Omental fat pad (tissue), 4 donors: ENCODE data around the gene APBA2. TPM values are rescaled to one million over a fixed set of nuclear protein-coding genes. Genes with fewer than 3 reads are reported as not detected.
A peak's percentile ranks its signal among the peaks of the same experiment; 100 is the strongest.
"Not testable (repeated sequence)": the region's sequence is repeated elsewhere in the genome, so short reads cannot be mapped to it uniquely, and the experiment has no call there.

ENCODE experiments used
- ATAC-seq: fragments of 150-250 bp; one replicate; pipeline ENCODE4 v1.9.1; 2016; ENCODE audit warnings: mild to moderate bottlenecking, moderate library complexity; ENCODE audit not compliant: low FRiP score
- DNase-seq: peaks from one replicate; pipeline ENCODE4 v3.0.0-alpha.2; 2019; ENCODE audit warnings: low spot score
- total RNA-seq, 4 donors: library from RNA; depleted of rRNA; stranded (reverse); fragments of >200 nt; gene quantifications; one replicate each; pipeline ENCODE4 v1.1.0, GENCODE V29; 2016
- TF ChIP-seq, protein P1 (sequence below), 3 donors: fragments of 450-650 bp; IDR thresholded peaks; one replicate each; pipeline ENCODE4 v1.5.1; 2016 to 2017; ENCODE audit warnings: antibody characterized with exemption in 3 of 3, mild to moderate bottlenecking in 3 of 3, moderate library complexity in 2 of 3

APBA2 gene
- total RNA-seq, result 1 to 10 TPM in 3 of 4 donors, under 1 TPM in 1; 0.93 to 4.3 (median 2.6) TPM

DNA sequence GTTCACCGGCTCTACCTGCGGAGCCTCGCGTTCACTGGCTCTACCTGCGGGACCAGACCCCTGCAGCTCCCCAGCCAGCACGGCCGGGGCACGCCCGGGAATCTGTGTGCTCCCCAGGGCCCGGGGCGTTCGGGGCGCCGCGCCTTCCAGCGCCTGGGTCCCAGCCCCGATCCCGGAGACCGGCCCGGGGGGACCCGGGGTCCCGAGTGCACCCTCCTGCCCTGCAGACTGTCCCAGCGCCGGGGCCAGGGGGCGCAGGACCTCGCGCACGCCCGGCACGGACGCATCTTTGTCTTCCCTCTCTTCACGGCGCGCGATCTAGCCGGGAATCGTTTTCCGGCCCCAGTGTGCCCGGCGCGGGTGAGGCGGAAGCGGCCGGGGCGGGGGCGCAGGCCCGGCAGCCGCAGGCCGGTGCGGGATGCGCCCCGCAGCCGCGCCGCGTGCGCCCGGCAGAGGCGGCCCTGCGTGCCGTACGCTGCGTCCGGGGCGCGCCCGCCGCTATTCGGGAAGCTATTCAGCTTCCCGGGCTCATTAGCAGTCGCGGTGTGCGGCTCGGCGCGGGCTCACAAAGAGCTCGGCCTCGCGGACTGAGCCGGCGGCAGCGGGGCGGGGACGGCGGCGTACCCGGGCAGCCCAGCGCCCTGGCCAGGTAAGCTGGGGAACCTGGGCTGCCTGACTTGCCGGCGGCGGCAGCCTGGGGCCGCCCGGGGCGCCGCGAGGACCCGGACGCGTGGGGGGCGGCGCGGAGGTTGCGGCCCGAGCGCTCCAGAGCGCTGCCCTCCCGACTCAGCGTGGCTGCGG, at the start of gene APBA2:
Gene APBA2, plus strand, starts transcription at position 345 of the 801 bp plus-strand sequence. CDS start 167,911 bp downstream, outside the sequence.
- DNase-seq (no peak), ATAC-seq (no peak)
- TF ChIP-seq, protein P1, sequence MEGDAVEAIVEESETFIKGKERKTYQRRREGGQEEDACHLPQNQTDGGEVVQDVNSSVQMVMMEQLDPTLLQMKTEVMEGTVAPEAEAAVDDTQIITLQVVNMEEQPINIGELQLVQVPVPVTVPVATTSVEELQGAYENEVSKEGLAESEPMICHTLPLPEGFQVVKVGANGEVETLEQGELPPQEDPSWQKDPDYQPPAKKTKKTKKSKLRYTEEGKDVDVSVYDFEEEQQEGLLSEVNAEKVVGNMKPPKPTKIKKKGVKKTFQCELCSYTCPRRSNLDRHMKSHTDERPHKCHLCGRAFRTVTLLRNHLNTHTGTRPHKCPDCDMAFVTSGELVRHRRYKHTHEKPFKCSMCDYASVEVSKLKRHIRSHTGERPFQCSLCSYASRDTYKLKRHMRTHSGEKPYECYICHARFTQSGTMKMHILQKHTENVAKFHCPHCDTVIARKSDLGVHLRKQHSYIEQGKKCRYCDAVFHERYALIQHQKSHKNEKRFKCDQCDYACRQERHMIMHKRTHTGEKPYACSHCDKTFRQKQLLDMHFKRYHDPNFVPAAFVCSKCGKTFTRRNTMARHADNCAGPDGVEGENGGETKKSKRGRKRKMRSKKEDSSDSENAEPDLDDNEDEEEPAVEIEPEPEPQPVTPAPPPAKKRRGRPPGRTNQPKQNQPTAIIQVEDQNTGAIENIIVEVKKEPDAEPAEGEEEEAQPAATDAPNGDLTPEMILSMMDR (IDR thresholded peaks at IDR 0.05), result no peak

GRCh38 chr15:28840285-28840684, 45.5 kb upstream of the APBA2 start:
- ATAC-seq, DNase-seq: not testable (repeated sequence)

GRCh38 chr15:28842210-28842609, 43.6 kb upstream of the APBA2 start:
- not testable (repeated sequence) for ATAC-seq, DNase-seq

DNA sequence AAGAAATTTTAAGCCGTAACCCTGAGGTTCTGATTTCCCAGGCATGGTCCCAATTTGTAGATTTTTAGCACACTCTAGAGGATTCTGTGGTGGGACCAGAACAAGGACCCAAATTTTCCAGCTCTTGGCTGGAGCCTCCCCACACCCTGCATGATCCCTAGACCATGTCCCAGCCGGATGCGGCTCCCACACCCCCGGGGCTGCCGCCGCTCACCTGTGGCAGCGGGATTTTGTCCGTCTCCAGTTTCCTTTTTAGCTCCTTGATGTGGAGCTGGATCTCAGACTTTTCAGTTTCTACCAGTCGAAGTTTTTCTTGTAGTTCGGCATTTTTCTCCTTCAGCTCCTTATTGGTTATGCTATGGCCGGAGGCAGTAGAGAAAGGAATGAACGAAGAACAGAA, 42.3 kb upstream of the APBA2 start:
- not testable (repeated sequence) for DNase-seq, ATAC-seq

DNA sequence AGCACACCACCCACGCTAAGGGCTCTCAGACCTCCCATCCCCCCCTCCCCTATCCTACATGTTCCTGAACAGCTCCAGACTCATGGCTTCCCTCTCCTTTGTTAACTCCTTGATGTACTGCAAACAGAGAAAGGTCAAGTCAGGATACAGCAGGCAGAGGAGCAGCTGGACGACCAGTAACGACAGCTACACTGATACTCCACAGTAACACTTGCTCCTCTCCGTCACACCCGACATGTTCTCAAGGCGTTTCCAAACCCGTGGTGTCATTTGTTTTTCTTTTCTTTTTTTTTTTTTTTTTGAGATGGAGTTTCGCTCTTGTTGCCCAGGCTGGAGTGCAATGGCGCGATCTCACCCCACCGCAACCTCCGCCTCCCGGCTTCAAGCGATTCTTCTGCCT, 41.6 kb upstream of the APBA2 start:
- DNase-seq, ATAC-seq: not testable (repeated sequence)

- ATAC-seq, DNase-seq: not testable (repeated sequence)
Observed at GRCh38 chr15:28847247-28847646, 38.5 kb upstream of the APBA2 start.

GRCh38 chr15:28847959-28848358, 37.8 kb upstream of the APBA2 start:
- ATAC-seq, DNase-seq: not testable (repeated sequence)

GRCh38 chr15:28848521-28848920, 37.3 kb upstream of the APBA2 start, which contains the start of gene GOLGA6L7:
Gene GOLGA6L7, minus strand, starts transcription at chr15:28848644. Its CDS starts 95 bp downstream, at chr15:28848549.
- not testable (repeated sequence) for ATAC-seq, DNase-seq

- ATAC-seq, DNase-seq: not testable (repeated sequence)
Observed at GRCh38 chr15:28849271-28849670, 36.5 kb upstream of the APBA2 start.

- not testable (repeated sequence) for DNase-seq, ATAC-seq
Observed at GRCh38 chr15:28849766-28850165, 36.0 kb upstream of the APBA2 start.

DNA sequence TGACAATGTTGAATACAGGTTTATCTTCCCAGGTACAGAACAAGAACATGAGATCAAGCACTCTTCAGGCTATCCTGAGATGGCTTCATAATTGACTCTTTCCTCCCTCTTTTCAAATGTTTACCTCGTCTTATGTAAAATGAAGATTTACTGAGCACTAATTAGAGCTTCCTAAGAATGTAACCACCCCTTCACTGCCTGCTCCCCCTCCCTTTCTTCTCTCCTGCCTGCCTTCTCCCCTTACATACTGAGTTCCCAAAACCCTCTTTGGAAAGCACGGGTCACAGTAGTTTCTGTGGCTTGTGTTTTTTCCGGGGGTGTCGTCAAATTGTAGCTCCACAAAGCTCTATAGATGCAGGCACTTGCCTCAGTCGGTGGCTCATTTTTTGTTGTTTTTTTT, 32.1 kb upstream of the APBA2 start:
- DNase-seq, ATAC-seq: not testable (repeated sequence)

DNA sequence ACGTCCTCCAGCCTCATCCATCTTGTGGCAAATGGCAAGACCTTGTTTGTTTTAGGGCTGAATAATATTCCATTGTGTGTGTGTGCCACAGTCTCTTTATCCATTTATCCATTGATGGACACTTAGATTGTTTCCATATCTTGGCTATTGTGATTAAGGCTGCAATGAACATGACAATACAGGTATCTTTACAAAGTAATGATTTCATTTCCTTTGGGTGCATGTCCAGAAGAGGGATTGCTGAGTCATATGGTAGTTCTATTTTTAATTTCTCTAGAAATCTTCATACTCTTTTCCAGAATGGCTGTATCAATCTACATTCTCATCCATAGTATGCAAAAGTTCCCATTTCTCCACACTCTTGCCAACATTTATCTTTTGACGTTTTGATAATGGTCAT, 31.2 kb upstream of the APBA2 start:
- ATAC-seq, DNase-seq: not testable (repeated sequence)

DNA sequence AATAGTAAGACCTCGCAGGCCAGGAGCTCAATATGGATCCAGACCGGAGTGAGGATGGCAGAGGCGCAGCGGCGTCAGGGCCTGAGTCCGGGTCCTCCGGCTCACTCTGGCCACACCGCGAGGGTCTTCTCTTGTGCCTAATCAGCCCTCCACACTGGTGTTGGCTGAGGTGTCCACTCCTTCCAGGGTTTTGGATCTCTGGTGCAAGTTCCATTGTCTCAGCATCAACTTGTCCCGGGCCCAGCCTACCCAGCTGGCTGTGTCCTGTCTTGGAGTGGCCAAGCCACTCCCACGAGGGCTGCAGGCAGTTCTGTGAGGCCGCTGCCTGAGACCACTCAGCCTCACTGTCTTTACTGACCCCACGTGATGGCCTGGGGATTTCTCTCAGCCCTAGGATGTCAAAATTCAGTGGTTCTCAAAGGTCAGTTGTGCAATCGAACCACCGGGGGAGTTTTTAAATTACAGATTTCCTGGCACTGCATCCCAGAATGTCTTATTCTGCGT, 24.7 kb upstream of the APBA2 start:
- ATAC-seq (peak; percentile 71), DNase-seq (no peak)
- TF ChIP-seq, protein P1 (IDR thresholded peaks at IDR 0.05), result no peak

GRCh38 chr15:28861589-28862293, 24.0 kb upstream of the APBA2 start:
- not testable (repeated sequence) for DNase-seq
- ATAC-seq, result peak; percentile 24
